Kidney capillary endothelial cell (primary cell): ENCODE results near the gene IL10RB.
"Not testable (repeated sequence)": the region's sequence is repeated elsewhere in the genome, so short reads cannot be mapped to it uniquely, and the experiment has no call there.

Experiments used
- DNase-seq: peaks from one replicate; pipeline ENCODE4 v3.0.0-alpha.2; 2018; ENCODE audit warnings: low spot score

IL10RB gene

DNA sequence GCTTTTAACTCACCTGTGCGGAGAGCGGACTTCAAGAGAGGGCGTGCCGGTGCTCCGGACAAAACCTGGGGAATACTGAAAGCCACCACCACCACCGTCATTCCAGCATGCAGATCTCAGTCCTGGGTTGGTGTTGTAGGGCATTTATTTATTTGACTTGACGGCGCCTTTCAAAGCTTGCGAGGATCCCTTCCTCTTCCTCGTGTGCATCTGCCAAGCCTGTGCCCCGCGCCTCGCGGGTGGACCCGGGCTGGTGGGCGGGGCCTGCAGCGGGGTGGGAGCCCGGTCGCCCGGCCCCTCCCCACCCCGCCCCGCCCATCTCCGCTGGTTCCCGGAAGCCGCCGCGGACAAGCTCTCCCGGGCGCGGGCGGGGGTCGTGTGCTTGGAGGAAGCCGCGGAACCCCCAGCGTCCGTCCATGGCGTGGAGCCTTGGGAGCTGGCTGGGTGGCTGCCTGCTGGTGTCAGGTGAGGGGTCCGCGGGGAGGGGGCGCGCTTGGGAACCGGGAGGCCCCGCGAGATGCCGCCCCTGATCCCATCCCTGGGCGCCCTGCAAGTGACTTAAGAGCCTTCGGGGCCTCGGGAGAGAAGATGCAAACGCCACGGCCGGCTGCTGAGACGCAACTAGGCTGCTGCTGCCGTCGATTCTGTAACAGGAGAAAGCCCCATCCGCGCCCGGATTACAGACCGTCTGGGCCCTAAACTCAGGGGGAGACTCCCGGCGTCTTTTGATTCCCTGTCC, at the start of gene IL10RB:
IL10RB (plus strand) TSS at position 318 of the 739 bp plus-strand sequence; CDS start at position 417, 99 bp downstream.
- DNase-seq: no peak

GRCh38 chr21:33217138-33217520, 49.0 kb upstream of the IL10RB start:
- no peak for DNase-seq

GRCh38 chr21:33219300-33219699, 46.9 kb upstream of the IL10RB start:
- DNase-seq: no peak

DNA sequence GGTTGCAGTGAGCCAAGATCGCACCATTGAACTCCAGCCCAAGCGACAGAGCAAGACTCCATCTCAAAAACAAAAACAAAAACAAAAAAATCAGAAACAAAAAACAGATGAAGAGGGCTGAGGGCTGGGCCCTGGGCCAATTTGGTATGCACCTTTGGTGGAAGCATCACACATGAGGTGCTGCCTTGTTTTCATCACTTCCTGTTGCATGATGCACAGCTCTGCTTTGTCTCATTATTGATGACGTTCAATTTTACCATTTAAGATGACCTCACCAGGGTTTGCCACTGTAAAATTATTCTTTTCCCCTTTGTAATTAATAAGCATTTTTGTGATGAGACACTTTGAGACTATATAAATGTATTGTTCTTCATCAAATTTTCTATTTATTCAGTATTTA, 46.2 kb upstream of the IL10RB start:
- DNase-seq: no peak

GRCh38 chr21:33225376-33225775, 40.8 kb upstream of the IL10RB start:
- DNase-seq: not testable (repeated sequence)

DNA sequence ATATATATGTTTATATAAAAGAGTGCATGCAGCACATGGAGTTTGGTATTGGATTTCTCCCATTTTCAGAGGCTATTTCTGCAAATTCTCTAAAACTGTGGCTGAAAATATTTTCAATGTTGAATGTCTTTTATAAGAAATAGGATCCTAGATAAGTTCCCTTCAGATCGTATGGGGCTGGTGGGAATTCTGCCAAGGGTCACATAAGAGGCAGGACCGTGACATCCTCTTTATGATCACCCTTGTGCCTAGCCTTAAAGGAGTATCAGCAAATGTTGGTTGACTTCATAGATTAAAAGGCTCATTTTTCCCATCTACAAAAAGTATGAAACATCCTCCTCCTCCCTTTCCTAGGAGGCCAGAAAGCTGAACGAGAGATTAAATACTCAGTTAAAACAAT, 37.7 kb upstream of the IL10RB start:
- no peak for DNase-seq

DNA sequence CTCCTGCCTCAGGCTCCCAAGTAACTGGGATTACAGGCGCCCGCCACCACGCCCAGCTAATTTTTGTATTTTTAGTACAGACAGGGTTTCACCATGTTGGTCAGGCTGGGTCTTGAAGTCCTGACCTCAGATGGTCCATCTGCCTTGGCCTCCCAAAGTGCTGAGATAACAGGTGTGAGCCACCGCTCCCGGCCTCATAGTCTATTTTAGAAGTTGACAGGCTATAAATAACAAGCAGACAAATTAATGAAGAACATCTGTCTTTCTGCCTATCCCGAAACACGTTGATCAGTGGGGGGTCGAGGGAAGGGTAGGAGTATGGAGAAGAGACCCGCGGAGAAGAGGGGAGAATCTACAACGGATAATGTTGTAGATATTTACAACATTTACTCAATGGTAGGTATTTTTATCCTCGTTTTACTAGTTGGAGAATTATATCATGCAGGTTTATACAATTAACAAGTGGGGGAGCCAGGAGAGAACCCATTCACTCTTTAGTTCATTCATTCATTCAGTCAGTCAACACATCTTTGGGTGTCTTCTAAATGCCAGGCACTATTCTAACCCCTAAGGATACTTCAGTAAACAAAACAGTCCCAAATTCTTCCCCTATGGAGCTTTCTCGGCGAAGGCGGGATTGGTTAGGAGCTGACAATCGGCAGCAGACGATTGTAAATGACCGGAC, 36.9 kb upstream of the IL10RB start:
- no peak for DNase-seq

GRCh38 chr21:33229784-33230544, 36.2 kb upstream of the IL10RB start, which contains the start of gene IFNAR2:
TSS of gene IFNAR2 (plus strand) at chr21:33229938. CDS start at chr21:33241923, 11,985 bp downstream.
- DNase-seq: peak; percentile 68

- peak; percentile 37 for DNase-seq
Observed at GRCh38 chr21:33230545-33231324, 35.4 kb upstream of the IL10RB start.

DNA sequence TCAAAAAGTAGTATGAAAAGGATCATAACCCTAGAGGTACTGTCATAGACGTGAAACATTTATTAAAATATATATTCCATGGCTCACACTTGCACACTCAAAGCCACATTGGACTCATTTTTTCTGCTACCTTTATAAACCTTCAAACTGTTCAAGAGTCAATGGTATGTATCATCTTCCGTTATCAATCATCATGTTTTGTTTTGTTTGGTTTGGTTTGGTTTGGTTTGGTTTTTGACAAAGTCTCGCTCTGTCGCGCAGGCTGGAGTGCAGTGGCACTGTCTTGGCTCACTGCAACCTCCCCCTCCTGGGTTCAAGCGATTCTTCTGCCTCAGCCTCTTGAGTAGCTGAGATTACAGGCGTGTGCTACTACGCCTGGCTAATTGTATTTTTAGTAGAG, 34.6 kb upstream of the IL10RB start:
- DNase-seq: no peak

DNA sequence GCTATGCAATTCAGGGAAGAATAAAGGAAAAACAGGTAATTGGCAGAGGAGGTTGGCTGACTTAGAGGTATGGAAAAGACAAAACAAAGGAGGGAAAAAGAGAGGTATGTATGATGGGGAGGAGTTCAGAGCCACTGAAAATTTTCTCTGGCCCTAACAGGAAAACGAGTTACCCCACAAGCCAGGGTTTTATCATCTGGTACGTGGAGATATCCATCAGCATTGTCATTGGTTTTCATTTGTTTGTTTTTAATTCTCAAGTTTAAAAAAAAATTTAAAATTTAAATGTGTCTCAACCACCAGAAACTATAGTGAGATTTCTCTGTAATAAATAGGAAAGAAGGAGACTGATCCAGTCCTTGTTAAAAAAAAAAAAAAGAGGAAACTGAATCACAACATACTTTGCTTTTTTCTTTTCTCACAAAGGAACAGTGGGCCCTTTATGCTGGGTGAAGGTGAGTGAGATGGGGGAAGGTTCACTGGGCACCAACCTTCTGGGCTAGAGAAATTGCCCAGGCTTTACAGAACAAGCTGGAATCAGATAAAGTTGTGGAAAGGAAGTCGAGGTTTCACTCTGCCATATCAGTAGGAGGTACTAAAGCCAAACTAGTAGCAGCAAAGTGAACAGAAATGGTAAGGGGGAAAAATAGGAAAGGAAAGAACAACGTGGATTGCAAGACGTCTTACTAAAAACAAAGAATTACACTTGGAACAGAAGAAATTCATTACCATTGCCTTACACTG, 33.7 kb upstream of the IL10RB start:
- DNase-seq: no peak

- DNase-seq: no peak
Observed at GRCh38 chr21:33234635-33235520, 31.3 kb upstream of the IL10RB start.

DNA sequence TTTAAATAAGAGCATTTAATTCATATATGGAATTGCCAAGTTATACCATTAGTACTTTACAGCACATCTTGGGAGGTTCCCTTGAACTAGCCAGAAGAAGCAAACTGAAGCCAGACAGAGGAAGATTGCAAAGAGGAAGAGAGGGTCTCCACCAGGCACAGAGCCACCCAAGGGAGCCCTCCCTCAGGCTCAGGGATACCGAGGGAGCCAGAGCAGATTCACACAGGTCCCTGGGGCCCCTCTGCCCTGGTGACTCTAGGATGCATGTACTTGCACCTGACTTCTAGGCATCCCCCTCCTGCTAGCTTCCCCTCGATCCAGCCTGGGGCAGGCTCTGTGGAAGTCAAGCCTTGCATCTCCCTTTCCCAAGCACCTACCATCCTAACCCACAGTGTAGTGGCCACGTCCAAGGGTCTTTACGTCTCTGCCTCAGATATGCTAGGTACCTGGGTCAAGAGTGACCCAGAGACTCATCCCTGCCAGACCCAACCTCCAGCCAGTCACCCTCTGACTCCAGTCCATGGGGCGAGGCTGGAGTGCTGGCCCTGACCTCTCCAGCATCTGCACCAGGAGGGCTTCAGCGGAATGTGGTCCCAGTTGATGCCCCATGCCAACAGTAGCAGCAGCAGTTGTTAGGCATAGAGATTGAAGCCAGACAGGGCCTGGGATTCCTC, 30.0 kb upstream of the IL10RB start:
- DNase-seq: no peak

DNA sequence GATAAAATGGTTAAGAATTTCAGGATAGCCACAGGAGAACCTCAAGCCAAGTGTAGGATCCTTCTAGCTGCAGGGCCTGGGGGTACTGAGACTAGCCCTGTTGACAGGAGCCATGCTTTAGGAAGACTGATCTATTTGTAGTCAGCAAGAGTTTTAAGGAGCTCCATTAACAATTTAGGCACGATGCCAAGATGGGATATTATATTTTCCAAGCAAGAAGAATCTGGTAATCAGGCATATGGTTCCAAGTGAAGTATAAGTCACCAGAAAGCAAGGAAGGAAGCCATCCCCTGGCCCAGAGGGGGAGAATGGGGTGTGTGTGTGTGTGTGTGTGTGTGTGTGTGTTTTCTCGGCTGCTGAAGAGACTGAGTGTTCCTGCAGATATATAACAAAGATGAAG, 29.4 kb upstream of the IL10RB start:
- DNase-seq: no peak

- no peak for DNase-seq
Observed at GRCh38 chr21:33237486-33237885, 28.7 kb upstream of the IL10RB start.

DNA sequence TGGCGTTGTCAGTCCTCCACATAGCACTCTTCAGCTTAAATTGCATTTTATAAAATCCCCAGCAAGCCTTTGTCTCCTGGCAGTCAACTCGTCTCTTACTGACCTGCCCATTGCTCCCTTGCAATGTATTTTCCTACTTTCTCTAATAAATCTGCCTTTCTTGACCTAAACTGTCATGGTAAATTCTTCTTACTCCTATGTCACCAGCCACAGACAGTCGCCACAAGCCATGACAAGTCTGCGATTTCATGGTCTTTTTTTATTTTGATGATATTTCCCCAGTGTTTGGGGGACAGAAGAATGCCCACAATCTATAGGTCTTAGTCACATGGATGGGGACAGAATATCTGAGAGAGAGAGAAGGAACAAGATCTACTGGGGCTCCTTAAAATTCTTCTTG, 28.0 kb upstream of the IL10RB start:
- DNase-seq: no peak

GRCh38 chr21:33238565-33239255, 27.5 kb upstream of the IL10RB start:
- no peak for DNase-seq

GRCh38 chr21:33239559-33240127, 26.5 kb upstream of the IL10RB start:
- DNase-seq: not testable (repeated sequence)

DNA sequence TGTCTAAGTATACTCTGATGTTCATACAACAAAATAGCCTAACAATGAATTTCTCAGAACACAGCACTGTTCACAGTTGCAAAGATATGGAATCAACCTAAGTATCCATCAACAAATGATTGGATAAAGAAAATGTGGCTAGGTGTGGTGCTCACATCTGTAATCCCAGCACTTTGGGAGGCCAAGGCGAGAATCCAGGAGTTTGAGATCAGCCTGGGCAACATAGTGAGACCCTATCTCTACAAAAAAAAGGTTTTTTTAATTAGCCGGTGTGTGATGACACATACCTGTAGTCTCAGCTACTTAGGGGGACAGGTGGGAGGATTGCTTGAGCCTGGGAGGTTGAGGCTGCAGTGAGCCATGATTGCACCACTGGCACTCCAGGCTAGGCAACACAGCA, 25.8 kb upstream of the IL10RB start:
- DNase-seq: no peak
